H4 (cell line): Measurements from ENCODE around the gene WDR72. TPM values are rescaled to one million over a fixed set of nuclear protein-coding genes. Genes with fewer than 3 reads are reported as not detected.

ENCODE experiments used
- DNase-seq: peaks from one replicate; pipeline ENCODE4 v3.0.0-alpha.2; 2015; ENCODE audit warnings: low spot score
- total RNA-seq: library from RNA; depleted of rRNA; stranded (reverse); fragments of >200 nt; shearing (Covaris generic); gene quantifications from 2 replicates; pipeline ENCODE4 v1.2.3, GENCODE V29; 2014

The WDR72 gene
- total RNA-seq, 1 experiment from 2014 or later = 14.6 TPM

DNA sequence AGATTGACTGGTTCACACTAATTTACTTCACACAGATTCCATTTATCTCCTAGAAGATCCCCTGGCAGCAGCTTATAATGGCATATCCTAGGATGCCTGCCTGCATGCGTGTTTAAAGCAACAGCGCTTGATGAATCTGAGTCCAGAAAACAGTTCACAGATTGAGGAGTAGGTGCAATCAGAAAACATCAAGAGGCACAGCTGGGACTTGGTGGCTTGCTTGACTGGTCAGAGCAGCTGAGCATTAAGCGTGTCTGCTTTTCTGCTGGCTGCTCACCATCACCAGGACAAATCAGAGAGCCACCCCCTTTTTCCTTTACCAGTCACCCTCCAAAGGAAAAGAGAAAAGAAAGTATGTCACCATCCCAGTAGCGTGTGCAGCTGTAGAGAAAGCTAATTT is 223.6 kb downstream of the WDR72 start:
- DNase-seq = no peak

DNA sequence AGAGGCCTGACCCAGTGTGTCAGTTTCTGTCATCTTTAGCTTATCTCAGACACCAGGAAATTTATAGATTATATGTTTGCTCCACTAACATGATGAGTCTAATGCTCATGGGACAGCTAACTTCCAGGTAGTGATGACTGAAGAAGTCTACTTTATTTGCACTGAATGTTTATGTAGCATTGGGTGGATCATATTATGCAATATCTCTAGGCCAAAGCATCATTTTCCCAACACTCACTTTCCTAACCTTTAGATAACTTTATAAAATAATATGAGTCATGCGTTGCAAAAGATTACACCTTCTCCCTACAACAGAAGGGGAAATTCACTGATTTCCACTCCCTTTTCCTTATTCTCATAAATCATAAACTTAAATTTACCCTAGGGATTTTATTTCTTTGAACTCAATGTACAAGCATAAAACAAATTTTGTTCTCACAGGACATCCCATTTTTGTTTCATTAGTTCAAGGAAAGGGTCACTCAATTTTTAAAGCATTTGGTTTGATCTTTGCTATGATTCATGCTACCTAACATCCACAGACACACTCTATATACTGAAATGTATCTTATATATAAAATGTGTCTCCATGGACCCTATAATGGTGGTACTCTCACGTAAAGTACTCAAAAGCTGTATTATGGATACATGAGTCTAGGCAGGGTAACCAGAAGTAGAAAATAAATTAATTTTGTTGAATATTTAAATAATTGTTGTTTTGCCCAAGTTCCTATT is 225.2 kb downstream of the WDR72 start:
- DNase-seq = no peak

DNA sequence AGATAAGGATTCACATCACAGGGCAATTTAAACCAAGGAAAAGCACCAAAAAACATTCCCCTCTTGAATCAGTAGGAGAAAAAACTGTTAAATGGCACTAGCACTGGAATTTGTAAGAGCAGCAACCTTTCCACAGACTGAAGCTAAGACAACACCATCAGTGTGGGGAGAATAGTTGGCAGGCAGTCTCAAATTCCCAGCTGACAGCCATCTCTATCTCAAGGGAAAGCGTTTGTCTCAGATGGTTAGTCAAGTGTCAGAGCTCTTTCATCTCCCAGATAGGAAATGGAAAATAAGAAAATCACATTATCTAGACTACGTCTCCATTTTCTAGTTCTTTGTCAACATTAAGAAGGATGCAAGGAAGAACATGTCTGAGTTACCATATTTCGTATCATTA is 228.7 kb downstream of the WDR72 start:
- no peak for DNase-seq

DNA sequence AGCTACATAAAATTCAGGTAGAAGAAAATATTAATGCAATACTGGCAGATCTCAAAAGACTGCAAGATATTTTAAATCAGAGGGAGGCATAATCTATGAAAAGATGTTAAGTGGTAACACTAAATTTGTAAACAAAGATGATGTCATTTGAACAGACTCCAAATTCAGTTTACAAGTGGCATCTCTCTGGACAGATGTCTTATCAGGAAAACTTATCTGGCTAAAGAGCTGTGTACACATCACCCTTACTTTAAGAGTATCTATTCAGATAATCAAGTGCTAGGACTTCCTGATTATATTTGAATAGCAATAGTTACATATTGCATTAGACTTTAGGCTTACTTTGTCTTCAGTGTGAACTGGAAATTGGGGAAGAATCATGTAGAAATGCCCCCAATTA is 231.5 kb downstream of the WDR72 start:
- DNase-seq = no peak

DNA sequence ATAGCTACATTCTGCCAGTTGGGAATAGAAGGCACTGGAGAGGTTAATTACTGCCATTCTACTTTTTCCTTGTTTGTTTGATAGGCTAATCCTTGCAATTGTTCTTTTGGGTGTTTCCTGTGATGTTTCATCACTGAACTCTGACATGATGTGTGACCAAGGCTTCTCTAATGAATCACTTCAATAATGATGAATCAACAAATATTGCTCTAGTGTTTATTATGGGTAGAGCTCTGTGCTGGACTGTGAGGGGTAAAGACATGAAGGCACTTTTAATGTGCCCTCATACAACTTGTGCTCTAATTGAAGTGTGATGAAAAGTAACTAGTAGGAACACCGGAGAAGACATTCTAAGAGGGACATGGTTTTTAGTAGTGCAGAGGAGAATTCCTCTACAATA is 233.6 kb downstream of the WDR72 start:
- DNase-seq = no peak

GRCh38 chr15:53522991-53523390 is 236.5 kb downstream of the WDR72 start:
- no peak for DNase-seq

DNA sequence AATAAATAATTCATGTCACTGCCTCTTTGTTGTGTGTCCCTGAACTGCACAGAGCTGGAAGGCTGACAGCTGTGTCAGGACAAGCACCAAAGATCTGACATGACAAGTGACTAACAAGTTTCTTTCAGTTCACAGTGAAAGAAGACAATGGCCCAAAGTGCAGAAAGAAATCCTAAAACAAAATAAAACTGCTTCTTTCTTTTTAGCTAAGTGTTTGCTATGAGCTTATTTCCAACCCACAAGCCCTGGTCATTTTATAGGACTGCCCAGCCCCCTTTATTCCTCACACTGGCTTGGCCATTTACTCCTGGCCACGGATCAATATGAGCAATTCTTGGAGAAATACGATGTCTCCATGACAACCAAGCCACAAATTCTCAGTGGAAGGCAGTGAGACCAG is 238.5 kb downstream of the WDR72 start:
- DNase-seq = no peak

GRCh38 chr15:53513431-53513830 is 246.0 kb downstream of the WDR72 start:
- no peak for DNase-seq

GRCh38 chr15:53512029-53512428 is 247.4 kb downstream of the WDR72 start:
- DNase-seq = no peak

- DNase-seq = no peak
Observed at GRCh38 chr15:53511175-53511574, 248.3 kb downstream of the WDR72 start.

DNA sequence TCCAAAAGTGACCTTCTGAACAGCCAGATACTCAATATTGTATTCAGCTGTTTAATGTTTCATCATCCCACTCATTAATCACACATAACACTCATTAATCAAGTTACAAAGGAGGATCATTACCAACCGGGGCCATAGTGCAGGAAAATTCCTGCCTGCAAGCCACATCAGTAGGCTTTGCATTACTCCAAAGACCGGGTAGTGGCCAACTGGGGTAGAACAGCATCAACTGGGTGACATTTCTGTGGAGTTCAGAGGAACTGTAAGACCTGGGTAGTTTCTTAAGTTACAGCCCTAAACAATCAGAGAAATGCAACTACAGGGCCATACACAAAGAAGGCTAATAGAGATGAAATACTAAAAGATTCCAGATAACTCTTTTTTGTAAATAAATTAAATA is 253.1 kb downstream of the WDR72 start:
- DNase-seq = no peak

DNA sequence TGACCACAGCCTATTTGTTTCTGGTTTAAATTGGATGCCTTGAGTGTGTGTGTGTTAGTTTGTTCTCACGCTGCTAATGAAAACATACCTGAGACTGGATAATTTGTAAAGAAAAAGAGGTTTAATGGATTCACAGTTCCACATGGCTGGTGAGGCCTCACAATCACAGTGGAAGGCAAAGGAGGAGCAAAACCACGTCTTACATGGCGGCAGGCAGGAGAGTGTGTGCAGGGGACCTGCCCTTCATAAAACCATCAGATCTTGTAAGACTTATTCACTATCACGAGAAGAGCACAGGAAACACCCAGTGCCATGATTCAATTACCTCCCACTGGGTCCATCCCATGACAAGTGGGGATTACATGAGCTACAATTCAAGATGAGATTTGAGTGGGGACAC is 260.5 kb downstream of the WDR72 start:
- no peak for DNase-seq

DNA sequence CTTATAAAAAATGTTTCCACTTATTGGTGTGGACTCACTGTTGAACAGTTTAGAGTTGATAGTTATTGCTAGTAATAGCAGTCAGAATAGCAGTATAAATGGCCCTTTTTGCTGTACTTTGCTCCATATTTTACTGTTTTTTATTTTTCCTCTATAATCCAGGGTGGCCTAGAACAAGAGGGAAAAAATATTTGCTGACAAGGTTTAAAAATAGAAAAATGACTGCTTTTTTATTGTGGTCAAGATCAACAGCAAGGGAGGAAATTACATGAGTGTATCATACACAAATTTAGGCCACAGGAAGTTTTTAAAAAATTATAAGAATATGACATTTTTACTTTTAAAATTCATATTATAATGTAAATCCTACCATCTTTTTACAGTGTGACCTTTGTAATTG is 269.1 kb downstream of the WDR72 start:
- no peak for DNase-seq

- no peak for DNase-seq
Observed at GRCh38 chr15:53482055-53482454, 277.4 kb downstream of the WDR72 start.

DNA sequence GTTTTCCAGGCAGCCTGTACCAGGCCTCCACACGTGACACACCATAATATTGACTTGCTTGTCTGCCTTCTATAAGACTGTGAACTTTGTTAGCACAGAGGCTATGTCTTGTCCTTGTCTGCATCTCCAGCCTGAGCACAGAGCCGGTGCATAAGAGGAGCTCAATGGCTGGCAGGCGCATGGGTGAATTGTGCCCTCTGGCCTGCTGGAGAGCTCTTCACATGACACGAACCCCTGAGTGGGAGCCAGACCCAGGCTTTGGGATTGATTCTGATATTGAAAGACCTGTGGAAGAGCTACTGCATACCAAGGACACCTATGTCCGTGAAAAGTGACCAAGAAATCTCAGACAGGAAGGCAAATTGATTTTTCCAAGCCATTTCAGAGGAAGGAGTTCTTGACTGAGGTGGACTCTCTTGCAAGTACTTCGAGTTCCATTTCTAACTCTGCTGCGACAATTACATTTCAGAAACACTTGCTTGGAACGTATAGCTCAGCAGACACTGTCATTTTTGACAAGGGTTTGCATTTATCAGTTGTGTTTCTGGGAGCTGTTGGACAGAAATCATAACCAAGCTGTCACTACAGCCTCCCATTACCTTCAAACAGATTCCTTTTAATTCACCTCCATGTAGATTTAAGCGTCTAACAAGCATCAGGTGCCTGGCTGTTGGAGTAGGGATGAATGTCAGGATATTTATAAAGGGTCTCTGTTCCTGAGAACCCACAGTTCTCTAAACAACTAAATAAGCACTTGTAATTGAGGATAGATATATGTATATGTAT is 281.3 kb downstream of the WDR72 start:
- no peak for DNase-seq

DNA sequence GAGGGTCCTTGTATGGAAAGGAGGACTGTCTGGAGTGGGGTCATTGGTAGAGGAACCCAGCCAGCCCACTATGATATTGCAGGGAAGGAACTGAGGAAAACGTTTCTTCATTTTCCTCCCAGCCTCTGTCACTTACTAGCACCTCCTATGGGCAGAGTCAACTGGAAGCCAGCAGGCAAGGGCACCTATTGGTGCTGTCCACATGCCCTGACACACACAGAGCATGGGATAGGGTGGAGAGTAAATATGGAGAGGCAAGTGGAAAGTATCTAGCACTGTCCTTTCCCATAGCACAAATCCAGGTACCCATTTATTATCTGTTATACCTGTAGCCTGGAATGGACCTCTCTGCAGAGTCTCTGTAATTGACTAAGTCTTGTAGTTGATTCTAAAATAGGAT is 285.6 kb downstream of the WDR72 start:
- no peak for DNase-seq

DNA sequence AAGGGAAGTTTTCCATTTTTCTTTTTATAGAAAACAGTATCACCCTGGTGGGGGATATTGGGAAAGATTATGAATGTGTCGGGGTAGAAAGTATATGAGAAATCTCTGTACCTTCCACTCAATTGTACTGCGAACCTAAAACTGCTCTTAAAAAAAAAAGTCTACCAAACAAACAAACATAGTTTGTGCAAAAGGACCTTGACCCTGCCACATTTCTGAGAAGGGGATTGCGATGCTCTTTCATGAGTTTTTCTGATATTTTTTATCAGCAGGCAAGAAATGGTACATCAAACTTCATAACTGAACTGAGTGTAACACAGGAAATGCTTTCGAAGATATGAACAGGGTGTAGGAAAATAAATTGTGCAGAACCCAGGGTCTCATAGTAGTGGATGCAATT is 286.0 kb downstream of the WDR72 start:
- no peak for DNase-seq

DNA sequence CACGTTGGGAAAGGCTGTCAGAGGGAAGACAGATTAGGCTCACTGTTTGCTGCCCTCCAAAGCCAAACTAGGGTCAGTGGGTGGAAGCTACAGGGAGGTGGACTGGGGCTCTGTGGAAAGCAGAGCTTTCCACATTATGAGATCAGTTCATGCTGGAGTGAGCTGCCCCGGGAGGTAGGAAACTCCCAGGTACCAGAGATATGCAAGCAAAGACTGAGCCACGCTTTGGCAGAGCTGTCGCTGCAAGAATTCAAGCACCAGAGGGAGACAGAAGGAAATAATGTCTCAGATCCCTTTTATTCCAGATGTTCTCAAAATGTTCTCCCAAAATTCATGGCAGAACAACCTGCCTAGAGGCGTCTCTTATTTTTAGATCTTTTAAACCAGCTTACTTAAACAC is 286.6 kb downstream of the WDR72 start:
- DNase-seq = no peak

GRCh38 chr15:53472210-53472609 is 287.3 kb downstream of the WDR72 start:
- no peak for DNase-seq

- DNase-seq = no peak
Observed at GRCh38 chr15:53470743-53471142, 288.7 kb downstream of the WDR72 start.

DNA sequence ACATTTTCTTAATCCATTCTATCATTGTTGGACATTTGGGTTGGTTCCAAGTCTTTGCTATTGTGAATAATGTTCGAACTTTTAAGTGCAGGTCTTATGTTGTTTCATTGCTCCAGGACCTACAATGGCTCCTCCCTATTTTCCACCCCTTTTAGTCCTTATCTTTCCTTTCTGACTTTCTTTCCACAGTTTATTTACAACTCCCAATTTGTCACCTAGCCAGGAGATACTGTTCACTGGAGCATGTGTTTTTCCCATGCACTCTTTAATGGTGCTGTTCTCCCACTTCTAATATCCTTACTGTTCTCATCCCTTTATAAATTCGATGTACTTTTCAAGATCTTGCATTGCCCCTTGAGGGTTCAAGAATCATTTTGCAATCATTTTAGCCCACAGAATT is 290.0 kb downstream of the WDR72 start:
- DNase-seq = no peak
